GM19193 (cell line): ENCODE data around the gene GET4.

Experiments used
- POLR2A ChIP-seq: IDR thresholded peaks from 4 replicates; pipeline ENCODE4 v1.6.1; 2011; ENCODE audit not compliant: insufficient read depth, insufficient read length; ENCODE audit errors: extremely low read depth

The GET4 gene

GRCh38 chr7:886626-887487 is 10.5 kb downstream of the GET4 start:
- TF ChIP-seq POLR2A = no peak

- no peak for TF ChIP-seq POLR2A
These were observed 11.1 kb downstream of the GET4 start for GRCh38 chr7:887488-887820.

- TF ChIP-seq POLR2A = no peak
These were observed 12.0 kb downstream of the GET4 start for GRCh38 chr7:888081-889024.

GRCh38 chr7:889025-889390 is 12.7 kb downstream of the GET4 start:
- no peak for TF ChIP-seq POLR2A

GRCh38 chr7:889391-889790 is 13.0 kb downstream of the GET4 start:
- no peak for TF ChIP-seq POLR2A

GRCh38 chr7:890868-891267 is 14.5 kb downstream of the GET4 start:
- no peak for TF ChIP-seq POLR2A

- TF ChIP-seq POLR2A = no peak
These were observed 14.9 kb downstream of the GET4 start for GRCh38 chr7:891291-891690.

- no peak for TF ChIP-seq POLR2A
These were observed 15.5 kb downstream of the GET4 start for GRCh38 chr7:891805-892204.

- TF ChIP-seq POLR2A = no peak
These were observed 16.6 kb downstream of the GET4 start for GRCh38 chr7:892648-893593.

- TF ChIP-seq POLR2A = no peak
These were observed 17.3 kb downstream of the GET4 start for GRCh38 chr7:893686-894085.

- no peak for TF ChIP-seq POLR2A
These were observed 18.0 kb downstream of the GET4 start for GRCh38 chr7:894164-894867.

- TF ChIP-seq POLR2A = no peak
These were observed 18.6 kb downstream of the GET4 start for GRCh38 chr7:894927-895450.

GRCh38 chr7:895451-896052 is 19.2 kb downstream of the GET4 start:
- TF ChIP-seq POLR2A = no peak
